Fibroblast of pulmonary artery (primary cell): ENCODE data around the gene TMBIM6.
A peak's percentile ranks its signal among the peaks of the same experiment; 100 is the strongest.

Source experiments
- DNase-seq: peaks from one replicate; pipeline ENCODE4 v3.0.0-alpha.2; 2010; ENCODE audit warnings: low read depth
- H3K4me3 ChIP-seq: replicated peaks from 2 replicates; pipeline ENCODE4 v1.5.1; 2011; ENCODE audit warnings: low read depth, mild to moderate bottlenecking, control low read depth, low read length, moderate library complexity
- CTCF ChIP-seq: IDR thresholded peaks from 2 replicates; pipeline ENCODE4 v1.5.1; 2011; ENCODE audit warnings: mild to moderate bottlenecking, control low read depth, low read length, inconsistent platforms; ENCODE audit errors: missing control alignments

The TMBIM6 gene

DNA sequence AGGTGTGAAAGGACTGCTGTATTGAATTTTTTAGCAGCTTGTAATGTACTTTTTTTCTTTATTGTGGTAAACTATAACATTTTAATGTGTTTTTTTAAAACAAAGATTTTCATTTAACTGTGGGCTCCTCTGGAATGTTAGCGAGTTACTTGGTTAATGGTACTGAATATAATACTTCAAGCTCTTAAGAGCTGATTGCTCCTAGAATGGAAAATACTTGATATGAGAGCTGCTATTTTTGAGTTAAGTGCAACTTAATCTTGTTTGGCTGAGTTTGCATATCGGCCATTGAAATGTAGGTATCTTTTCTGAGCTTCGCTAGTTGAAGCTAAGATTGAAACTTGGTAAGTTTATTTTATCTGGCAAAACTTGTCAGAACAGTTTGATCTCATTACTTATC, 7.4 kb downstream of the TMBIM6 start:
- DNase-seq, result no peak
- no peak overlapping the region for H3K4me3 ChIP-seq
- no peak for TF ChIP-seq CTCF

DNA sequence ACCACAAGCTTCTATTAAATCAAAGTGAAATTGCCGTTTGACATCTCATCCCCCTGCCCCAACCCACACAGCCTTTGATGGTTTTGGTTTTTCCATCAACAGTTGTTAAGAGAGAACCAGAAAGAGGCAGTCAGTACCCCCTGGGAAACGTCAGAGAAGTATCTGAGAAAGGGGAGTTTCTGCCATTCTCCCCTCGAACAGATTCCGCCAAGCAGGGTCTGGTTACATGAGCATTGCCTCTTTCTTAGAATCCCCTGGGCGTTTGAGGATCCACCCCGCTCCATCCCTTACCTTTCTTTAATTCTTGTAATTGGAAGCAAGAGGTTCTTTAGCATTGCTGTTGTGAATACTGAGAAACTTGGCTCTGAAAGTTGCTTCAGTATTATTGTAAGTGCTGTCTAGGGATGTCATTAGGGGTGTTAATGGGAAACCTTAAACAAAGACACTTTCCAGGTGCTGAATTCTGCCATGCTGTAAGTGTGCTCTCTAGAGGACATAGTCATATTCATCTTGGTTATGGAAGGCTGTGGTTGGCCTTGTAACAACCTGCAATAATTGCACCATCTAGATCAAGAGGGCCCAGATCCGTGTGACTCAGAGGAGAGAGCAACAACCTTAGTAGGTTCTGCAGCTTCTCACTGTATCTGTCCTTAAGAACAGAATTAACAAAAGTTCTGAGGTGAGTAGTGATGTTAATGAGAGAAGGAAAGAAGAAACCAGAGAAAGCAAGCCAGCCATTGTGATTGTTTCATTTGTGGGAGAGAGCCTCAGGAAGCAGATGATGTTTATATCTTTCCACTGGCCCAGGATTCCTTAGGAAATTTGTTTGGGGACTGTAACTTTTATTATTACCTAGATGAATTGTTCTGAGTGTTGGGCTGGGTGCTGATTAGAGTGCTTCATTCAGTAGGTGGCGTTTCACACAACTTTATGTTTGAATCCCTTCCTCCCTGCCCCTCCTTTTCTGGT, 9.0 kb downstream of the TMBIM6 start:
- H3K4me3 ChIP-seq, result no peak overlapping the region
- peak; percentile 70 for DNase-seq
- no peak for TF ChIP-seq CTCF

- no peak overlapping the region for H3K4me3 ChIP-seq
- DNase-seq, result no peak
- no peak for TF ChIP-seq CTCF
These were observed 9.6 kb downstream of the TMBIM6 start for GRCh38 chr12:49750996-49751393.

GRCh38 chr12:49761677-49762467, 20.5 kb downstream of the TMBIM6 start:
- no peak for TF ChIP-seq CTCF
- DNase-seq, result no peak
- H3K4me3 ChIP-seq, result no peak overlapping the region

GRCh38 chr12:49762468-49762847, 21.1 kb downstream of the TMBIM6 start:
- no peak for DNase-seq
- no peak overlapping the region for H3K4me3 ChIP-seq
- no peak for TF ChIP-seq CTCF

DNA sequence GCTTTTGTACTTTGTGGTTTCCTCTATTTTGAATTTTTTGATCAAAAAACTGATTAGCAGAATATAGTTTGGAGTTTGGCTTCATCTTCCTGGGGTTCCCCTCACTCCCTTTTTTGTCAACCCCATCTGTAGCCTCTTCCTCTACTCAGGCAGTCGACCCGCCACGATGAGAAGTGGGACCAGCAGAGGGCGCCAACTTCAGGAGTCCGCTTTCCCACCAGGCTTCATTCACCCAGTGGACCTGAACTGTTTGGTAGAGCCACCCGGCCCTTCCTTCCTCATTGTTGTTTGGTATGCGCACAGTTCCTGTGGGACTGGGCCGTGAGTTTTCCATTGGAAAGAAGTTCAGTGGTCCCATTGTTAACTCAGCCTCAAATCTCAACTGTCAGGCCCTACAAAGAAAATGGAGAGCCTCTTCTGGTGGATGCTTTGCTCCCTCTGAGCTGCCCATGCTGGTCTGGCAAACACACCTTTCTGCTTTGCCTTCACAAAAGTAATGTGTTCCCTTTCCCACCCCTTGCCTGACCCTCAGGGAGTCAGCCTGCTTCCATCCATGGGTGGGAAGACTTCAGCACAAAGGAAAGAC, 21.7 kb downstream of the TMBIM6 start:
- H3K4me3 ChIP-seq, result no peak overlapping the region
- peak; percentile 81 for TF ChIP-seq CTCF
- DNase-seq, result peak; percentile 67
